B cell (primary cell): Measurements from ENCODE around the gene SEMA3B. TPM values are rescaled to one million over a fixed set of nuclear protein-coding genes. Genes with fewer than 3 reads are reported as not detected.

ENCODE experiments used
- ATAC-seq: fragments of 200-7000 bp; cut with Tn5 transposase; one replicate; pipeline ENCODE4 v1.10.0; 2021; ENCODE audit warnings: low read depth, mild to moderate bottlenecking, moderate number of reproducible peaks, moderate library complexity
- CTCF ChIA-PET: fragments of 350-600 bp; sonication (Branson Sonifier 250); formaldehyde crosslinking; loops from one replicate; lab custom pipeline; 2021; ENCODE audit warnings: antibody characterized with exemption, inconsistent platforms; lab: Charles Lee
- POLR2A ChIA-PET: fragments of 350-600 bp; sonication (Branson Sonifier 250); formaldehyde crosslinking; loops from one replicate; lab custom pipeline; 2021; ENCODE audit warnings: antibody characterized with exemption; lab: Charles Lee
- DNase-seq: peaks from one replicate; pipeline ENCODE4 v3.0.0; 2013
- H2AFZ ChIP-seq: 2 replicates; pipeline ENCODE4 v1.6.1; 2012; ENCODE audit warnings: mild to moderate bottlenecking, low read depth, low read length; ENCODE audit not compliant: insufficient read depth, poor library complexity, severe bottlenecking
- H3K27ac ChIP-seq, 2 donors: 1 replicate in 1 of 2; 2 replicates in 1 of 2; pipeline ENCODE4 v1.5.1; 2012 to 2013; ENCODE audit warnings: low read length in 2 of 2, mild to moderate bottlenecking in 2 of 2, moderate library complexity in 1 of 2
- H3K27me3 ChIP-seq, 4 experiments: fragments of 200-600 bp in 1 of 4; sonication (generic) in 1 of 4; replicated peaks in 1 of 4; 1 replicate in 2 of 4; 2 replicates in 2 of 4; pipeline versions ENCODE4 v1.6.1 to v1.7.0; 2013 to 2016; ENCODE audit warnings: low read length in 3 of 4, mild to moderate bottlenecking in 2 of 4, mixed read lengths in 1 of 4, moderate library complexity in 1 of 4; ENCODE audit not compliant: insufficient read depth in 4 of 4, control insufficient read depth in 3 of 4; ENCODE audit errors: control extremely low read depth in 1 of 4
- H3K36me3 ChIP-seq, 2 experiments: replicated peaks in 1 of 2; 1 replicate in 1 of 2; 2 replicates in 1 of 2; pipeline versions ENCODE4 v1.6.1 to v1.7.1; 2013; ENCODE audit warnings: low read length in 1 of 2; ENCODE audit not compliant: insufficient read depth in 2 of 2, control insufficient read depth in 1 of 2; ENCODE audit errors: control extremely low read depth in 1 of 2, extremely low read depth in 1 of 2
- H3K4me1 ChIP-seq, 2 donors: fragments of 200-600 bp in 1 of 2; sonication (generic) in 1 of 2; 1 replicate in 1 of 2; 2 replicates in 1 of 2; pipeline versions ENCODE4 v1.5.1 to v1.6.1; 2013 to 2017; ENCODE audit warnings: low read length in 2 of 2; ENCODE audit not compliant: control insufficient read depth in 2 of 2, insufficient read depth in 2 of 2
- H3K4me2 ChIP-seq: replicated peaks from 2 replicates; pipeline ENCODE3; 2012; ENCODE audit warnings: mild to moderate bottlenecking, low read depth, low read length; ENCODE audit not compliant: poor library complexity, severe bottlenecking
- H3K4me3 ChIP-seq, 5 experiments: fragments of 200-600 bp in 1 of 5; sonication (generic) in 1 of 5; 1 replicate in 3 of 5; 2 replicates in 2 of 5; pipeline versions ENCODE4 v1.5.1 to v1.7.0; 2011 to 2016; ENCODE audit warnings: low read length in 4 of 5, mild to moderate bottlenecking in 4 of 5, low read depth in 2 of 5, control low read depth in 1 of 5, moderate library complexity in 1 of 5; ENCODE audit not compliant: insufficient read depth in 1 of 5; ENCODE audit errors: control extremely low read depth in 1 of 5, extremely low read depth in 1 of 5
- H3K79me2 ChIP-seq: fragments of 200-600 bp; sonication (generic); one replicate; pipeline ENCODE4 v1.6.0; 2016; ENCODE audit warnings: low read length; ENCODE audit not compliant: control insufficient read depth, insufficient read depth
- H3K9ac ChIP-seq: fragments of 200-600 bp; sonication (generic); 2 replicates; pipeline ENCODE4 v1.6.1; 2017; ENCODE audit warnings: mild to moderate bottlenecking, low read length, moderate library complexity
- H3K9me3 ChIP-seq, 3 donors: one replicate each; pipeline versions ENCODE4 v1.6.1 to v1.7.1; 2013; ENCODE audit warnings: low read length in 2 of 3; ENCODE audit not compliant: control insufficient read depth in 2 of 3, insufficient read depth in 1 of 3; ENCODE audit errors: control extremely low read depth in 1 of 3
- H4K20me1 ChIP-seq: 2 replicates; pipeline ENCODE4 v1.6.0; 2012; ENCODE audit warnings: mild to moderate bottlenecking, low read length; ENCODE audit not compliant: insufficient read depth, control insufficient read depth, poor library complexity, severe bottlenecking
- H3K27ac Mint-ChIP-seq: one replicate; pipeline ENCODE4 v1.8.0; 2021; ENCODE audit warnings: mixed read lengths
- H3K27me3 Mint-ChIP-seq: one replicate; pipeline ENCODE4 v1.8.0; 2021; ENCODE audit warnings: mixed read lengths
- H3K4me1 Mint-ChIP-seq: one replicate; pipeline ENCODE4 v1.8.0; 2021; ENCODE audit warnings: mixed read lengths
- H3K4me3 Mint-ChIP-seq: one replicate; pipeline ENCODE4 v1.8.0; 2021; ENCODE audit warnings: mixed read lengths
- H3K9me3 Mint-ChIP-seq: one replicate; pipeline ENCODE4 v1.8.0; 2022; ENCODE audit warnings: mixed read lengths; ENCODE audit not compliant: insufficient read depth
- CTCF ChIP-seq: fragments of 200-600 bp; IDR thresholded peaks from one replicate; pipeline ENCODE4 v1.8.0; 2022; ENCODE audit warnings: antibody characterized with exemption, mild to moderate bottlenecking
- EZH2 ChIP-seq: IDR thresholded peaks from 2 replicates; pipeline ENCODE4 v1.6.1; 2012; ENCODE audit warnings: borderline replicate concordance, low read depth, mild to moderate bottlenecking, moderate library complexity, low read length; ENCODE audit not compliant: insufficient read depth, poor library complexity, severe bottlenecking
- WGBS: methylation state at CpG from one replicate; pipeline ENCODE4 v1.1.5; 2013; ENCODE audit warnings: missing lambda C conversion rate; ENCODE audit not compliant: insufficient coverage; 5-methylcytosine and 5-hydroxymethylcytosine counted together
- intact Hi-C: fragments of 100-400 bp; cut with micrococcal nuclease; formaldehyde crosslinking; loops from one replicate; pipeline ENCODE4 v1.10.0; 2022
- polyA plus RNA-seq: library from polyadenylated mRNA; depleted of rRNA; stranded (reverse); fragments of >200 nt; gene quantifications from 2 replicates; pipeline ENCODE4 v1.2.3, GENCODE V29; 2012
- total RNA-seq, 2 donors: library from RNA; stranded (reverse); fragments of 120-200 nt in 1 of 2; gene quantifications; 1 replicate in 1 of 2; 2 replicates in 1 of 2; pipeline versions ENCODE4 v1.2.3 to v1.2.4, GENCODE V29; 2013 to 2022

Gene SEMA3B
- total and polyA plus RNA-seq, 2 donors (not counting 1 experiment from before 2014, with no cell fraction given), result 0.34 to 0.52 TPM

DNA sequence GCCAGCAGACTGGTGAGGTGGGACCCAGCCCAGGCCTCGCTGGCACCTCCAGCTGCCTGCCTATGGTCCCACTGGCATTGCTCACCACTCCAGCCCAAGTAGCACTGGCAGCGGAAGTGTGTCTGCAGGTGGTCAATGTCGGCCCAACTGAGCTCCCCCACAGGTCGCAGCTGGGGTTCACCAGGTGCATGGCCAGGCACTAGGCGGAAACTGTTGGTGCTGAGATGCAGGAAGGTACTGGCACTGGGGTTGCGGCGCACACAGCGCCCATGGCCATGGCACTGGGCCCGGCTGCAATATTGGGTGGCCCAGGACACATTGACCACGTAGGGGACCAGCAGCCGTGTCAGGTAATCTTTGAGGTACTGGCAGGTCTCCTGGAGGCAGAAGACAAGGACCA lies 49.2 kb downstream of the SEMA3B start:
- Histone ChIP-seq H3K9ac (no peak overlapping the region), H3K36me3 (peaks cover 0 to 3% of the 10 kb centered on the region in 2 experiments), H2AFZ (no peak overlapping the region), H3K27ac (no peak overlapping the region), H3K27me3 (no peaks in the 10 kb centered on the region), H3K79me2 (no peaks in the 10 kb centered on the region), H3K9me3 (peaks cover 0 to 3% (median 0%) of the 10 kb centered on the region in 3 donors), H3K4me1 (peaks cover 25 to 57% of the 10 kb centered on the region in 2 donors), H3K4me2 (peak overlapping the region; percentile 26), H4K20me1 (no peaks in the 10 kb centered on the region), H3K4me3 (no peak overlapping the region)
- ChIA-PET CTCF (interaction anchor here (1.3 to 2.0 kb wide), 2 partner anchors 12 to 224 kb away, joined by 3 to 6 read pairs; no protein-coding TSS in a partner anchor), POLR2A (interaction anchor here (0.6 kb wide), 1 partner anchor 26 kb away, joined by 5 read pairs; no protein-coding TSS in a partner anchor)
- Mint-ChIP-seq H3K9me3 (no peaks in the 10 kb centered on the region), H3K27me3 (no peaks in the 10 kb centered on the region), H3K4me3 (no peak overlapping the region), H3K27ac (peak overlapping the region; percentile 72), H3K4me1 (peaks cover 44% of the 10 kb centered on the region)
- no peak for TF ChIP-seq CTCF
- TF ChIP-seq EZH2, result no peak
- 92% methylated on average over 11 of the region's 11 CpGs for WGBS
- DNase-seq, result no peak
- intact Hi-C loops, result no loop called here
- ATAC-seq, result no peak

DNA sequence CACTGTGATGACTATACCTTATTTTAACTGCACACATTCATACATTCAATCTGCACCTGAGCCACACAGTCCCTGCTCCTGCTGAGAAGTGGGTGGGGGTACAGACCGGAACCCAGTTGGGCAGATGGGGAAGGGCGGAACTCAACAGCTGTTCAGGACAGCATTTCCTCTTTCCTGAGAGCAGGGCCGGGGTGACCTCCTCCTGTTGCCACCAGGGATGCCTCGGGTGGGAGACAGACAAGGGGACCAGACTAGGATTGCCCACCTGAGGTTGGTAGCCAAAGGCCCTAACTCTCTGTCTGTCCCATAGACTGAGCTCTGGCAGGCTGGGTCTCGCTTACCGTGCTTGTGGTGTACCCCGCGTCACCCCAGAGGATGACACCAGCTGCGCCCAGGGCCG lies 49.7 kb downstream of the SEMA3B start:
- Histone ChIP-seq H3K27ac (no peak overlapping the region), H3K36me3 (peaks cover 0 to 3% of the 10 kb centered on the region in 2 experiments), H2AFZ (no peak overlapping the region), H3K4me1 (peaks cover 25 to 57% of the 10 kb centered on the region in 2 donors), H3K9me3 (peaks cover 0 to 3% (median 0%) of the 10 kb centered on the region in 3 donors), H3K9ac (no peak overlapping the region), H3K79me2 (no peaks in the 10 kb centered on the region), H3K4me3 (no peak overlapping the region), H4K20me1 (no peaks in the 10 kb centered on the region), H3K27me3 (no peaks in the 10 kb centered on the region), H3K4me2 (peak overlapping the region; percentile 26)
- DNase-seq, result no peak
- WGBS, result 75% methylated on average over 10 of the region's 10 CpGs
- CTCF ChIA-PET, result interaction anchor here (0.8 to 2.0 kb wide), 4 partner anchors 12 to 224 kb away, joined by 3 to 6 read pairs (median 4); no protein-coding TSS in a partner anchor
- ATAC-seq, result no peak
- POLR2A ChIA-PET, result interaction anchor here (0.6 kb wide), 1 partner anchor 26 kb away, joined by 5 read pairs; no protein-coding TSS in a partner anchor
- TF ChIP-seq CTCF (no peak), EZH2 (no peak)
- peak overlapping the region; percentile 72 for H3K27ac Mint-ChIP-seq
- peak overlapping the region; percentile 41 for H3K4me3 Mint-ChIP-seq
- no peaks in the 10 kb centered on the region for H3K27me3 Mint-ChIP-seq
- intact Hi-C loops, result no loop called here
- H3K4me1 Mint-ChIP-seq, result peaks cover 45% of the 10 kb centered on the region
- H3K9me3 Mint-ChIP-seq, result no peaks in the 10 kb centered on the region
